Activated CD8-positive, alpha-beta memory T cell treated with anti-CD3 and anti-CD28 coated beads, Interleukin-2, amount 50 U/mL, for 4 hours (primary cell): Measurements from ENCODE around the gene PBX4.
A peak's percentile ranks its signal among the peaks of the same experiment; 100 is the strongest.

Experiments used
- DNase-seq: peaks from one replicate; pipeline ENCODE4 v3.0.0-alpha.2; 2020

The PBX4 gene

GRCh38 chr19:19517235-19517619, 101.3 kb downstream of the PBX4 start:
- no peak for DNase-seq

GRCh38 chr19:19515642-19516519, 102.6 kb downstream of the PBX4 start, which contains the start of gene NDUFA13:
TSS of gene NDUFA13 (plus strand) at chr19:19516225. CDS start at chr19:19516239, 14 bp downstream.
- peak; percentile 92 for DNase-seq

- DNase-seq, result no peak
Measured at GRCh38 chr19:19514881-19515641, 103.4 kb downstream of the PBX4 start, which contains the start of gene TSSK6. TSS of gene TSSK6 (minus strand) at chr19:19515548. CDS start at chr19:19515427, 121 bp downstream.

- DNase-seq, result no peak
Measured at GRCh38 chr19:19514215-19514657, 104.3 kb downstream of the PBX4 start.

DNA sequence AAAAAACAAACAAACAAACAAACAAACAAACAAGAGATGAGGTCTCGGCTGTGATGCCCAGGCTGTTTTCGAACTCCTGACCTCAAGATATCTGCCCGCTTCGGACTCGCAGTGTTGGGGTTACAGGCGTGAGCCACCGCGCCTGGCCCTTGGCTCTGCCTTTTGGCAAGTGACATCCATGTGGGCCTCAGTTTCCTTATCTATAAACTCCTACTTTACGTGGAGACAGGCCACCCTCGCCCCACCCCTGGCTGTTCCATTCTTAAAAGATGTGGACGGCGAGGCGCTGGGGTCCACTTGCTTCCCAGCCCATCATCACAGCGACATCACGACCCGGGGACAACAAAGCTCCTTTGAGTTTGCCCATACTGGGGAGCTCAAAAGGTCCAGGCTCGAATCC, 104.8 kb downstream of the PBX4 start:
- DNase-seq, result no peak
